NCI-H1105 (cell line): ENCODE results near the gene PGLYRP3.

Experiments
- DNase-seq: peaks from one replicate; lab custom pipeline; 2025; lab: John Stamatoyannopoulos, UW

The PGLYRP3 gene

GRCh38 chr1:153313288-153313687, 536 bp upstream of the PGLYRP3 start:
- DNase-seq: no peak

DNA sequence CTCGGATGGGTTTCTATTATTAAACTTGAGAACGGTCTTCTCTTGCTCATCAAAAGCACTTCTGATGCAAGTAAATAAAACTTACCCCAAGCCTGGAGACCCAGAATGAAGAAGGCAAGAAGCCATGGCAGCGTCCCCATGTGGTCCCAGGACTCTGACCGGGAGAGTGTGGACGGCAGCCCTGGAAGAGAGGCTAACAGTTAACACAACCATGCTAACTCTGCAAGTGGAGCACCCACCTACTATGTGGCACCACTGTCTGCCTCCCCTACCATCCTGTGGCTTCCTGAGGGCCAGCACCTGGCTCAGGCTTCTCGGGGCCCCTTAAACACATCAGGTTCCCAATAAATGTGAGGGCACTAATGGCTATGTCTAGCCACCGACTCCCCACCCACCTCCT, 2.2 kb downstream of the PGLYRP3 start:
- no peak for DNase-seq

GRCh38 chr1:153309441-153309840, 3.3 kb downstream of the PGLYRP3 start:
- no peak for DNase-seq

DNA sequence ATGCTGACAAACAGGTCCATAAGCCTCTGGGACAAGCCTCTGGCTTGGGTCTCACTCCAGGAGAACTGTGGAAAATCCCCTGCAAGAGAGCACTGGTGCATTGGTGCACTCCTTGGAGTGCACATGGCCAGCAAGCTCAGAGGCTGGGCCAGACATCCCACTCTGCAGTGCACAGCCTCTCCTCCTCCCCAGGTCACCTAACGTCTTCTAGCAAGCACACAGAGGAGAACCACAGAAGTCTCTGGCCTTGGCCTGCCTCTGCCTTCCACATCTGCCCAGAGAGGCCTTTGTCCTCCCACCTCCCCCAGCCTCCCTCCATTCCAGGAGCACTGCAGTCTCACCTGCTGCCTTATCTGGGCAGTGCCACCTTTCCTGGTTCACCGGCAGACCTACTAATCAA, 4.2 kb downstream of the PGLYRP3 start:
- no peak for DNase-seq

GRCh38 chr1:153307221-153307600, 5.5 kb downstream of the PGLYRP3 start:
- no peak for DNase-seq

DNA sequence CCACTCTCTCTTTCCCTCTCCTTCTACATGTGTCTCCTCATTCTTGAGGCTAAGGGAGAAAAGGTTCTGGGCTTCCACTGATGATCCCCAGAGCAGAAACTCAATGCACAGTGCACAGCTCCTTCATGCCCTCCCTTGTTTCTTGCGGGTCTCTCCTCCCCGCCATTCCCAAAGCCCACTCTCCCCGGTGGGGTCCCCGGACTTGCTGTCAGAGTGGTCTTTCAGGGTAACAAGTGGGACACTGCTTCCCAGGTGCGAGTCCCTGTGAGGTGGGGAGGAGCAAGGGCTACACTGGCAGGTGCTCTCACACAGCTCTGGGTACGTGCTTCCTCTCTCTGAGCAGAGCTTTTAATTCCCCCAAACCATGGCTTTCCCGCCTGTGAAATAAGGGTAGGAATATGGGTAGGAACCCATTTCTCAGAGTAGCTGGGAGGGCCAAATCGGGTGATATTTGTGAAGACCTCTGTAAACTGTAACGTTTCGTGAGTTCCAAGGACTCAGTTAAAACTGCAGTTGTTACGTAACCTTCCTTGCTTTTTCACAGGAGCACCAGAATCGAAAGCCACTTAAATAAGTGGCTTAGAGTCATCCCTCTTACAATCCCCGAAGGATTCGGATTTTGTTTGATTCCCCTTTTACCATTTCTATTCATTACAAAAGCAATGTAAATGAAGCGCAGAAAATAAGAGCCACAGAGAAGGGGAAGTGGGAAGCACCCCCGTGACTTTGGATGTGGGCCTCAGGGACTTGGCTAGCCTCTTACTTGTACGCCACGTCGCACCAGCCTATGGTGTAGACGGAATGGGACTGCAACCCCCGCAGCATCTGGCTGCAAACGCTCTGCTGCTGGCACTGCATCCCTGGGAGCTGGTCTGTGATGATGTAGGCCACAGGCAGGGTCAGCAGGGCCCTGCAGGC, 6.2 kb downstream of the PGLYRP3 start:
- DNase-seq: no peak

GRCh38 chr1:153305682-153306081, 7.1 kb downstream of the PGLYRP3 start:
- no peak for DNase-seq

DNA sequence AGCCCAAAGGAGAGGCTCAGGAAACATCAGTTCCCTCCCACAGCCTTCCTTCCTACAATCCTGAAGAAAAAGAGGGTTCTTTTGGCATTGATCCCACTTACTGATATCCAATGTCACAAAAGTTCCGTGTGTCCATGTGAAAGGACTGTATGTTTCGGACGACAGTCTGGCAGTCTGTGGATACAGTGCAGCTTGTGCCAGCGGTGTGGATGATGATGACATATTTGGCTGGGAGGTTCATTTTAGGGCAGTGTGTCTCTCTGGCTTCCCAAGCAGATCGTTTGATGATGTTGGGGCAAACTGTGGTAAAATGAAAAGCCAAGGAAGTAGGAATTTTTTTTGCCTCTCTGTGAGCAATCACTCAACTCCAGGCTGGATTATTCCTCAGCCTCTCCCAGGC, 10.4 kb downstream of the PGLYRP3 start:
- no peak for DNase-seq

GRCh38 chr1:153293851-153294250, 18.9 kb downstream of the PGLYRP3 start:
- DNase-seq: no peak

GRCh38 chr1:153293480-153293775, 19.3 kb downstream of the PGLYRP3 start:
- no peak for DNase-seq

DNA sequence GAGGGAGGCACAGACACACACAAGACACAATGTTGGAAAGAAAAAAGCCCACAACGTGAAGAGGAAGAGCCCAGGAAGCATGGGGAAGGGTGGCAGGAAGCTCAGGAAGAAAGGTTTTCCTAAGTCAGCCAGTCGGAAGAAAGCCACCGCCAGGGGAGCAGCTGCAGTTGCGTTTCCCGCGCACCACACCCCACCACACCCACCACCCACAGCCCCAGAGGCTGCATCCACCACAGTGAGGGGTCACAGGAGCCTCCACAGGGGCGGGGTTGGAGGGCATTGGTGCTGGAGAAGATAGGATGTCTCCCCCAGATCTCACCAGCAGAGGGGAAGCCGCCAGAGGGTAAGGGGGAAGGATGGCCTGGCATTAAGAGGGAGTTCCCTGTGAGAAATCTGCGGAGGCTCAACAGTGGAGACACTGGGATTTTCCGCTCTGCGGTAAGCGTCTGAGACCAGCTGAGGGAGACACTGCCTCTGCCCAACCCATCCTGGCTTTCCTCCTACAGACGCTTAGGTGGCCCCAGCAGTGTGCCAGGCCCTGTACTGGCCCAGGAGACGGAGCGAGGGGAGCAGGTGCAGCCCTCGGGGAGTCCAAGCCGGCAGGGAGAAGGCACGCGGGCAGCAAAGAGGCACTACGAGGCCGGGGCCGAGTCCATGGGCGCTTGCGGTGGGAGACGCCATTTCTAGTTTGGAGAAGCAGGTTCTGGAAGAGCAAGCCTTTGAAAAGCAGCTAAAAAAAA, 19.8 kb downstream of the PGLYRP3 start:
- no peak for DNase-seq

DNA sequence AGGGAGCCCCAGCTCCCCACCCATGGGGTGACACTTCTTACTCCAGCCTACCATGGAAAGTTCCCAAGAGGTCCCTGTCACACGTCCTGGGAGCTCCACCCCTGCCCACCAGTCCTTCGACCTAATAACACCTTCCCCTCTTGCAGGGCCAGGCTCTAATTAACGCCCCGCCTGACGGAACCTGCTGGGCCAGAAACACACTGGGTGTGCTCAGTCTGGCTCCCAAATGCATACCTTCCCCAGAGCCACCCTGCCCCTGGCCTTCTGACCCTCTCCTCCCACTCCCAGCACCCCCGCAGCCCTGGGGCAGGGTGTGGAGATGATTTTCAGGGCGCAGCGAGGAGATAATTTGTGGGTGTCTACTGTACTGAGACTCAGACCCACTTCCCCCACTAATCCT, 20.6 kb downstream of the PGLYRP3 start:
- DNase-seq: no peak

DNA sequence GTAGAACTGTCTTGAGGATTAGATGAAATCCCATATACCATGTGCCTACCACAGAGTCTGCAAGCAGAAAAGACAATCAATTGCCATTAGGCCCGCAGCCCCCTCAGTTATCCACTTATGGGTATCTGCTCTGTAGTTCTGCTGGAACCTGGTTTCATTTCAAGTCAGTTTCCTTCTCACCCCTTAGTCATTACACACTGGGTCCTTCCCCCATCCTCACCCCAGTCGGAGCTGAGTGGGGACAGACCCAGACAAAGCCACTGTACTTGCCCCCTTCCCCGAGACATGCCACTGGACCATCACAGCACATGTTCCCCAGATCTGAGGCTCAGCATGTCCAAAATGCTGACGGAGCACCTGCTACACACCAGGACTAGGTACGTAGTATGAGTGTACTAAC, 21.2 kb downstream of the PGLYRP3 start:
- no peak for DNase-seq

DNA sequence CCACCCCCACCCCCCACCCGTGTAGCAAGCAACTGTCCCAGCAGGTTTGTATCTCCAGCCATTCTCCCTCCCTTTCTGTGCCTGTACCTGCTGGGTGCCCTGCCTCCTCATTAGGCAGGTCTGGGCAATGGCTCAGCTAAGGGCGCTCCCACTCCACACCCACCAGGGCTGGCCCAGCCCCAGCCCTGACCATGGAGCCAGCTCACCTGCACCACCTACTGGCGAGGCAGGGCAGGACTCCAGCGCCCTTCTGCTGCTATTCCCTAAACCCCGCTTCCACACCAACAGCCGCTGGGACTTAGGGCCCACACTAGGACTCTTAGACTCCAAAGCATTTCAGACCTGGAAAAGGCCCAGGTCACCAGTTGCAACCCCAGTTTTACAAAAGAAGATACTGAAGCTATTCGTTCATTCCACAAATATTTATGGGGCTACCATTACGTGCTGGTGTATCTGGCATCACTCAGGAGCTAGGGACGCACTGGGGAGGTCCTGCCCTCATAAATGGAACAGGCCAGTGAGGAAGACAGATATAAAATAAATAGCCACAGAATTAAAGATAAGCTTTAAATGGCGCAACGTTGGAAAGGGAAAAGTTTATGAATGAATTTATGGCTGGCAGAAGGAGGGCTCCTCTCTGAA, 24.0 kb downstream of the PGLYRP3 start:
- peak; percentile 16 for DNase-seq

- peak; percentile 10 for DNase-seq
These were observed 34.9 kb downstream of the PGLYRP3 start for GRCh38 chr1:153277852-153278251.

DNA sequence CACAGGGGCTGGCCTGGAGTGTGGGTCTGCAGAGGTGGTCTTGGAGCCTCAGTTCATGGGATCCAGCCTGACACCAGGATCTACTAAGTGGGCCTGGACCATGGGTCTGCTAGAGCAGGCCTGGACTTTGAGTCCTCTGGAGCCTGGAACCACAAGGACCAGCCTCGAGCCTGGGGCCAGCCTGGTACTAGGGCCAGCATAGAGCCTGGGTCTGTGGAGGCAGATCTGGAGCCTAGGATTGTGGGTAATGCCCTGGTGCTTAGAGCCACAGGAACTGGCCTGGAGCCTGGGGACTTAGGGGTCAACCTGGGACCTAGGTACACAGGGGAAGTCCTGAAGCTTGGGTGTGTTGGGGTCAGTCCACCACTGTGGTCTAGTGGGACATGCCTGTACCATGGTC, 40.6 kb downstream of the PGLYRP3 start:
- no peak for DNase-seq

- DNase-seq: no peak
These were observed 41.0 kb downstream of the PGLYRP3 start for GRCh38 chr1:153271711-153272110.

GRCh38 chr1:153265457-153265856, 47.3 kb downstream of the PGLYRP3 start:
- DNase-seq: no peak

DNA sequence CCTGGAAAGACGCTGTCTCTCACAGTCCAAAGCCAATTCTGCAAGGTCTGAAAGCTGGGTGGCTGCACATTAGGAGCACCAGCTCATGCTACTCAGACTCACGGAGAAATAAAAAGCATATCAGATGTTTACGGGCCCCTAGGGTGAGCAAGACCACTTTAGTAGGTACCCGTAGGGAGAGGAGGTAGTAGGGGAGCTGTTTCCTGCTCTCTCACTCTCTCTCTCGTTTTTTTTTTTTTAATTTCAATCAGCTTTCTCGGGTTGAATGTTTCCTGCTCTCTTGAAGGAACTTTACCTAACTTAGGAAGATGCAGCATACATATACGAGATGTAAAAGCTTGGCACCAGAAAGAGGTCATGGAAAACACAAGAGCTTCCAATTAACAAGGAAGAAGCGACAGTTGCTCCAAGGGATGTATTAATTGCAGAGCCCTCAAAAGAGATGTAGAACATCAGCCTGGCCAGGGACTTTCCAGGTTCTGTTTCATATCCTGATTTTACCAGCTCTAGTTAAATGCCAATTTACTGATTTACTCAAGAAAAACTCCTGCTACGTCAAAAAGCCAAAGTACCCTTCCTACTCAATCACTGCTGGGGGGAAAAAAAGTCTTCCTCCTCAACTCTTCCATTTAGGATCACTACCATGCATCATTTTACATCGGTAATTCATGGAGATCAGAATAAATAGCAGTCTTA, 50.1 kb downstream of the PGLYRP3 start:
- no peak for DNase-seq

DNA sequence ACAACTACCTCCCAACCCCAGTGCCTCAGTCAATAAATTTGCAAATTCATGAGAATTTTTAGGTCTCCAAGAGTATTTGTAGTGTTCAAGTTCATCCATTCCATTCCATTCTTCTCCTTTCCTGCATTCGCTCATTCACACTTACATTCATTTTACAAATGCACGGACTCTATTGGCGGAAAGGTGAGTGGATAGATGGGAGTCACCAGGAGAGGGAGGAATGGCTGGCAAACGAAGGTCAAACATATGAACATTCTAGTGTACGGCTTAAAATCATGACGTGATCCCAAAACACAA, 50.7 kb downstream of the PGLYRP3 start:
- DNase-seq: no peak

GRCh38 chr1:153261281-153262069, 51.3 kb downstream of the PGLYRP3 start:
- no peak for DNase-seq
